Prostate gland (tissue), 2 donors: Measurements from ENCODE around the gene PEF1.

Experiments used
- POLR2A ChIP-seq: fragments of 450-650 bp; IDR thresholded peaks from one replicate; pipeline ENCODE4 v1.6.1; 2016; ENCODE audit warnings: antibody characterized with exemption, mild to moderate bottlenecking
- POLR2AphosphoS5 ChIP-seq: sonication (generic); formaldehyde crosslinking; IDR thresholded peaks from one replicate; pipeline ENCODE4 v1.6.1; 2017; ENCODE audit warnings: antibody characterized with exemption
- TF ChIP-seq, protein P1 (sequence below), 4 experiments: fragments of 200-600 bp in 2 of 4; fragments of 450-650 bp in 2 of 4; sonication (generic) in 2 of 4; IDR thresholded peaks; 1 replicate in 3 of 4; 2 replicates in 1 of 4; pipeline ENCODE4 v1.5.1; 2016 to 2019; ENCODE audit warnings: antibody characterized with exemption in 4 of 4, mild to moderate bottlenecking in 2 of 4, moderate library complexity in 2 of 4

DNA sequence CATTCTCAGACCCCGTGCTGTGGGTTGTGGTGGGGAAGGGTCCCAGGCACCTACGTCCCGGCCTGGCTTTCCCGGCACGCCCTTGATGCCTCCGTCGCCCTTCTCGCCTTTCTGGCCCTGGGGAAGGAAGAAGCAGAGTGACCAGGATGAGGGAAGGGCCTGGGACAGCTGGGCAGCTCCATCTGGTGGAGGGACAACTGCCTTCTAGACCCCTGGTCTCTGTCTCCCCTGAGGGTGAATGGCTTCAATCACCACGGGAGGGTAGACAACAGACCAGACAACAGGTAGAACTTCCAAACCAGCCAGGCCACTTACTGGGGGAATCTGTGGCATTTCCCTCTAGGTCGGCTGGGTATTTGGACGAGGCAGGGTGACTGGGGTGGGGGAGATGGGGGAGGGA, 47.3 kb upstream of the PEF1 start:
- TF ChIP-seq, protein P1, sequence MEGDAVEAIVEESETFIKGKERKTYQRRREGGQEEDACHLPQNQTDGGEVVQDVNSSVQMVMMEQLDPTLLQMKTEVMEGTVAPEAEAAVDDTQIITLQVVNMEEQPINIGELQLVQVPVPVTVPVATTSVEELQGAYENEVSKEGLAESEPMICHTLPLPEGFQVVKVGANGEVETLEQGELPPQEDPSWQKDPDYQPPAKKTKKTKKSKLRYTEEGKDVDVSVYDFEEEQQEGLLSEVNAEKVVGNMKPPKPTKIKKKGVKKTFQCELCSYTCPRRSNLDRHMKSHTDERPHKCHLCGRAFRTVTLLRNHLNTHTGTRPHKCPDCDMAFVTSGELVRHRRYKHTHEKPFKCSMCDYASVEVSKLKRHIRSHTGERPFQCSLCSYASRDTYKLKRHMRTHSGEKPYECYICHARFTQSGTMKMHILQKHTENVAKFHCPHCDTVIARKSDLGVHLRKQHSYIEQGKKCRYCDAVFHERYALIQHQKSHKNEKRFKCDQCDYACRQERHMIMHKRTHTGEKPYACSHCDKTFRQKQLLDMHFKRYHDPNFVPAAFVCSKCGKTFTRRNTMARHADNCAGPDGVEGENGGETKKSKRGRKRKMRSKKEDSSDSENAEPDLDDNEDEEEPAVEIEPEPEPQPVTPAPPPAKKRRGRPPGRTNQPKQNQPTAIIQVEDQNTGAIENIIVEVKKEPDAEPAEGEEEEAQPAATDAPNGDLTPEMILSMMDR (IDR thresholded peaks at IDR 0.05): no peak
- no peak for TF ChIP-seq POLR2A
- TF ChIP-seq POLR2AphosphoS5: no peak
